ENCODE data around the gene SLC38A1.

- TF ChIP-seq EP300 (IDR thresholded peaks at IDR 0.05) (no peak), CTCF (IDR thresholded peaks at IDR 0.05) (no peak)
Measured at GRCh38 chr12:46218322-46219095, 50.3 kb downstream of the SLC38A1 start.

Measured in upper lobe of left lung (tissue), 4 donors.